Measurements from ENCODE around the gene MED13.

GRCh38 chr17:61974115-61974514 lies 91.0 kb downstream of the MED13 start:
- TF ChIP-seq CTCF (IDR thresholded peaks at IDR 0.05), result no peak
- no peak for TF ChIP-seq POLR2A (IDR thresholded peaks at IDR 0.05)

Measured in breast epithelium (tissue), 3 donors.